Gastroesophageal sphincter (tissue), 3 donors: ENCODE data around the gene ATF6.

Experiments
- EP300 ChIP-seq: sonication (generic); formaldehyde crosslinking; IDR thresholded peaks from one replicate; pipeline ENCODE4 v1.6.1; 2017; ENCODE audit warnings: antibody characterized with exemption, mild to moderate bottlenecking
- POLR2A ChIP-seq, 2 donors: fragments of 450-650 bp; IDR thresholded peaks; one replicate each; pipeline ENCODE4 v1.6.1; 2017; ENCODE audit warnings: antibody characterized with exemption in 2 of 2, mild to moderate bottlenecking in 2 of 2, moderate library complexity in 1 of 2
- POLR2AphosphoS5 ChIP-seq: sonication (generic); formaldehyde crosslinking; IDR thresholded peaks from one replicate; pipeline ENCODE4 v1.6.1; 2017; ENCODE audit warnings: antibody characterized with exemption
- TF ChIP-seq, protein P1 (sequence below), 4 experiments: fragments of 200-600 bp in 2 of 4; fragments of 450-650 bp in 2 of 4; sonication (generic) in 1 of 4; IDR thresholded peaks; one replicate each; pipeline ENCODE4 v1.5.1; 2017 to 2019; ENCODE audit warnings: antibody characterized with exemption in 4 of 4, mild to moderate bottlenecking in 2 of 4, moderate library complexity in 2 of 4

GRCh38 chr1:161997152-161997551 lies 231.0 kb downstream of the ATF6 start:
- no peak for TF ChIP-seq POLR2AphosphoS5
- TF ChIP-seq, protein P1, sequence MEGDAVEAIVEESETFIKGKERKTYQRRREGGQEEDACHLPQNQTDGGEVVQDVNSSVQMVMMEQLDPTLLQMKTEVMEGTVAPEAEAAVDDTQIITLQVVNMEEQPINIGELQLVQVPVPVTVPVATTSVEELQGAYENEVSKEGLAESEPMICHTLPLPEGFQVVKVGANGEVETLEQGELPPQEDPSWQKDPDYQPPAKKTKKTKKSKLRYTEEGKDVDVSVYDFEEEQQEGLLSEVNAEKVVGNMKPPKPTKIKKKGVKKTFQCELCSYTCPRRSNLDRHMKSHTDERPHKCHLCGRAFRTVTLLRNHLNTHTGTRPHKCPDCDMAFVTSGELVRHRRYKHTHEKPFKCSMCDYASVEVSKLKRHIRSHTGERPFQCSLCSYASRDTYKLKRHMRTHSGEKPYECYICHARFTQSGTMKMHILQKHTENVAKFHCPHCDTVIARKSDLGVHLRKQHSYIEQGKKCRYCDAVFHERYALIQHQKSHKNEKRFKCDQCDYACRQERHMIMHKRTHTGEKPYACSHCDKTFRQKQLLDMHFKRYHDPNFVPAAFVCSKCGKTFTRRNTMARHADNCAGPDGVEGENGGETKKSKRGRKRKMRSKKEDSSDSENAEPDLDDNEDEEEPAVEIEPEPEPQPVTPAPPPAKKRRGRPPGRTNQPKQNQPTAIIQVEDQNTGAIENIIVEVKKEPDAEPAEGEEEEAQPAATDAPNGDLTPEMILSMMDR (IDR thresholded peaks at IDR 0.05): no peak
- no peak for TF ChIP-seq EP300
- no peak for TF ChIP-seq POLR2A (IDR thresholded peaks at IDR 0.05)
